ENCODE results near the gene PTPN6.

The PTPN6 gene

DNA sequence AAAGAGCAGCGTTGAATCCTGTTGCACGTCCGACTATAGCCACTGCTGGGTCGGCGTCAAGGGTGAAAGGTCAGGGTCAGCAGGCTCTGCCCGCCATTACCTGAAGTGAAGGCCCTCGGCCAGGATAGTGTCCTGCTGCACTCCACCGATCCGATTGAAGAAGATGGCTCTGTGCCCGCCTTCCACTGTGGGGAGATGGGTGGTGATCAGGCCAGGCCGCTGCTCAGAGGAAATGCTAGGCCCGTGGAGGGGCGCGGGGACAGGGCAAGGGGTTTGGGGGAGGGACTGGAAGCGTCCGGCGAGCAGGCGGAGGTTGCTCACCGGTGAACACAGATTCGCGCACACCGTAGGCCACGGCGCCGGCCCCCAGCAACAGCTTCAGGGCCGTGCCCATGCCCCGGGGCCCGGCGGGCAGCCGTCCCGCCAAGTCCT is 19.0 kb downstream of the PTPN6 start:
- no peak for DNase-seq (ENCODE audit: low read depth)

DNA sequence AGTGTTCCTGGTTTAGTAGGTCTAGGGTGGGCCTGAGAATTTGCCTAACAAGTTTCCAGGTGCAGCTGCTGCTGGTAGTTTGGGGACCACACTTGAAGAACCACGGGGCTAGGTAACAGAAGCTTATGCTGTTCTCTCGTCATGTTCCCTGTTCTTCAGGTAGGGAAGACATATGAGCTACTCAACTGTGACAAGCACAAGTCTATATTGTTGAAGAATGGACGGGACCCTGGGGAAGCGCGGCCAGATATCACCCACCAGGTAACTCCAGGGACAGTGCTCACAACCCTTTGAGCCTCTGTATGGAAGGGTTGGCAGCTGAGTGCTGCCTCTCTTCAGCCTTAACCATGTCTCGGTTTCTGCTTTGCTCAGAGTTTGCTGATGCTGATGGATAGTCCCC is 23.0 kb downstream of the PTPN6 start:
- no peak for DNase-seq (ENCODE audit: low read depth)

DNA sequence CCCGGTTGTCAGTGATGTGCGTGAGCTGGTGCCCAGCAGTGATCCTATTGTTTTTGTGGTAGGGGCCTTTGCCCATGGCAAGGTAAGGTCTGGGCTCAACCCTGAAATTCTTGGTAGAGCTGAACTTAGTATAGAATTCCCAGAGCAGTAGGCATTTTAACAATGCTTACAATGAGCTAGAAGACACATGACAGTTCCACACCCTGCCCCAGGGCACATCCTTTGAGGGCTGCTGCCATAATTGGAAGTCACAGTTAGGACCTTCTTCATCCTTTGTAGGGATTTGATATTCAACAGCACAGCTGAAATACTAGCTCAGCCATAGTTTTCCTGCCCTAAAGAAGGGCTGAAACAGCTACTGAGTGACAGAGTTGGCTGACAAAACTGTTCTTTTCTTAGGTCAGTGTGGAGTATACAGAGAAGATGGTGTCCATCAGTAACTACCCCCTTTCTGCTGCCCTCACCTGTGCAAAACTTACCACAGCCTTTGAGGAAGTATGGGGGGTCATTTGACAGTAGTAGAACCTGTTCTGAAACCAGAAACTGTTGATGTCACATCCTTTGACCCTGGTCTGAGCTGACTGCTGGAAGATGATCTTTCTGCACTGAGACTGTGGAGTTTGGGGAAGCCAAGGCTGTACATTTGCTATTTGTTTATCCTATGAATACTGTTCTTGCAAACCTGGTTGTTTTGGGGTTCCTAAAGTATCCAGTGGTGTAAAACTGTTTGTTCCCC is 24.3 kb downstream of the PTPN6 start:
- DNase-seq (ENCODE audit: low read depth), result no peak

DNA sequence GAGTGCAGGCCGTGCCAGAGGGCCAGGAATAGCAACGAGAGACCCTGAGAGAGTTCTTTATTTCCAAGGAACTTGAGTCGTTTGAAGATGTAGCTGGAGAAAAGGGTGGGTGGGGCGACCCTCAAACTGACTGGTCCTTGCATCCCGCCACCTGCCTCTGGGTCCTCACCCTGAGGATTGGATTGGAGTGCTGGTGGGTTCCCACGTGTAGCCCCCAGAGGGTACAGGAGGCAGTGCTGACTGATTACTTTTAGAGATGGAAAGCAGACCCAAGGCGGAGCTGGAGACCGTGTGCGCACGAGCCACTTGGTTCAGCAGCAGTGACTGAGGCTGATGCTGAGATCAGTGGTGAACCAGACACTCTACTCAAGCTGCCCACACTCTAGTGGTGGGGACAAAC is 26.5 kb downstream of the PTPN6 start:
- DNase-seq (ENCODE audit: low read depth), result no peak

DNA sequence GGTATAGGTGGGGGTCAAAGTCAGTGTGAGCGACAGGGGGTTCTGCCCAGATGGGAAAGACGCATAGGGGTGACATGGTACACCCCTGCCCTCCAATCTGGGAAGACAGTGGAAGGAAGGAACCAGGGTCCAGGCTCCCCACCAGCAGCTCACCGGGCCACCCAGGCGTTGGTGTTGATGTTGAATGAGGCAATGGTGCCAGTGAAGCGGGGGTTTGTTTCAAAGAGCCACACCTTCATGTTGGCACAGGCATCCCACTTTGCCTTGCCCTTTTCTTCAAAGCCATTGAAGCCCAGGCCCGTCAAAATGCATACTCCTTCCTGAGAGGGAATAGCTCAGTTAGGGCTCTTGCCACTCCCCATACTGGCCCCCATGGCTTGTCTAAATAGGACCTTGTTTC is 27.0 kb downstream of the PTPN6 start:
- DNase-seq (ENCODE audit: low read depth), result no peak

DNA sequence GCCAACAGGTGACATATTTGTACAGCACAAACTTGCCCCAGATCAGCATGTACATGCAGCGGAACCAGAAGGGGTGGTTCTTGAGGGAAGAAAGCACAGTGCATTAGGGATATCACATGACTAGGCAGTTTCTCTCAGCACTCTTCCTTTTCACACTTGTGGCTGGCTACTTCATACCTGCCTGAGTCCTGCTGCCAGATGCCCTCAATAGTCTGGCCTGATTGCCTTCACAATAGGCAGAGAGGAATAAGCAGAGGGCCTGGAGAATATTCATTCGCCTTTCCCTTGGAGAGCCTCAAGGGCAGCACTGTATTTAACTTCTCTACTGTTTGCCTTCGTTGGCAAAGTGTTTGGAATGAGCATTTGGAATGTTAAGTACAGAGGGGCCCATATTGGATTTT is 27.5 kb downstream of the PTPN6 start:
- DNase-seq (ENCODE audit: low read depth), result no peak

DNA sequence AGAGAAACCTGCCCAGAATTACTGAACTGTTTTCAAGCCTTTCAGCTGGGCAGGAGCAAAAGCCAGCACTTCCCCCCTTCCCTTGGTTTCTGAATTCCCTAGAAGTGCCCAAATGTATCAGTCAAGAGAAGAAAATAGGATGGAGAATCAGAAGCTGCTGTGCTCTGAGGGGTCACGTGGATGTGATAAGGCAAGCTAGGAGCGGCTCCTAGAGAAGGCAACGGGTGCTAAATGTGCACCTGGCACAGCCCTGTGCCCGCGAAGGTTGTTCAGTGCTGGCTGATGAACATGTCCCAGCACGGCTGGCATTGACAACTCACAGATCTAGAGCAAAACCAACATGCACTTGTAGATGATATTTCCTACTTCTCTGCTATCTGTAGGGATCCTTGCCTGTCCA is 27.9 kb downstream of the PTPN6 start:
- DNase-seq (ENCODE audit: low read depth), result no peak

DNA sequence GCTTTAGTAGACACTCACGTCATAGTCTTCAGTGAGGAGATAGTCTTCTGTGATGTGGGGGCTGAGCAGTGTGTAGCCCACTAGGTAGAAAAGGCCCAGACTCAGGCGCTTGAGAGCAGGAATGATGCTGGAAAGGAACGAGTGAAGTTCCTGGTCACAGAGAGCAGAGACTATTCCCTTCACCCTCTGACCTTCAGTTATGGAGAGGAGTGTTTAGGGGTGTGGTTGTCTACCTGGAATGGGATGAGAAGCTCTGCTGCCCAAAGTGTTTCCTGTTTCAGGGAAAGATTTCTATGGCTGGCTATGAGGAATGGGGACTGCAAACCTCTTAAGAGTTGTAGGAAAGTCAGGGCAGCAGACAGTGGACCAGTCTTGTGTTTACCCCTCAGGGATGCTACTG is 28.3 kb downstream of the PTPN6 start:
- DNase-seq (ENCODE audit: low read depth), result no peak

DNA sequence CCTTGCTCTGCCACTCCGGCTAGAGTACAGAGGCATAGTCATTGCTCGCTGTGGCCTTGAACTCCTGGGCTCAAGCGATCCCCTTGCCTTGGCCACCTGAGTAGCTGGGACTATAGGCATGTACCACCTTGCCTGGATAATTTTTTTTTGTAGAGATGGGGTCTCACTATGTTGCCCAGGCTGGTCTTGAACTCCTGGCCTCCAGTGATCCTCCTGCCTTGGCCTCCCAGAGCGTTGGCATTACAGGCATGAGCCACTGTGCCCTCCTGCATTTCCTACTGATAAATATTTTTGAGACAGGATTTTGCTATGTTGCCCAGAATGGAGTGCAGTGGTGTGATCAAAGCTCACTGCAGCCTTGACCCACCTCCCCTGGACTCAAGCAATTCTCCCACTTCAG is 28.9 kb downstream of the PTPN6 start:
- DNase-seq (ENCODE audit: low read depth), result no peak

DNA sequence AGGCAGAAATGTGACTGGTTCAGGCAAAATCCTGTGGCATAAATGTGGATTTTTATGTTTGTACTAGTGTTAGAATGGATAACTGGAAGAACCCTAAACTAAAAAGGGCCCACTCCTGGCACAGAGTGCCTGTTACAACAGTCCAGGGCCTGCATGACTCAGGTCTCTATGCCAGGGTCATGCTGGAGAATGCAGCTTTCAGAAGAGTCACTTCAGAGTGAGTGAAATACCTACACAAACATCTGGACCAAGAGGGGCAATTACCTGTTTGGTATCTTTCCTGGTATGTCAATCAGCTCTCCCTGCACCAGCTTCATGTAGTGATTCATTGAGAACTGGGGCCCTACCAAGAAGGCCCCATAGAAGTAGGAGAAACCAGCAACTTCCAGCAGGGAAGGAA is 29.6 kb downstream of the PTPN6 start:
- DNase-seq (ENCODE audit: low read depth), result no peak

DNA sequence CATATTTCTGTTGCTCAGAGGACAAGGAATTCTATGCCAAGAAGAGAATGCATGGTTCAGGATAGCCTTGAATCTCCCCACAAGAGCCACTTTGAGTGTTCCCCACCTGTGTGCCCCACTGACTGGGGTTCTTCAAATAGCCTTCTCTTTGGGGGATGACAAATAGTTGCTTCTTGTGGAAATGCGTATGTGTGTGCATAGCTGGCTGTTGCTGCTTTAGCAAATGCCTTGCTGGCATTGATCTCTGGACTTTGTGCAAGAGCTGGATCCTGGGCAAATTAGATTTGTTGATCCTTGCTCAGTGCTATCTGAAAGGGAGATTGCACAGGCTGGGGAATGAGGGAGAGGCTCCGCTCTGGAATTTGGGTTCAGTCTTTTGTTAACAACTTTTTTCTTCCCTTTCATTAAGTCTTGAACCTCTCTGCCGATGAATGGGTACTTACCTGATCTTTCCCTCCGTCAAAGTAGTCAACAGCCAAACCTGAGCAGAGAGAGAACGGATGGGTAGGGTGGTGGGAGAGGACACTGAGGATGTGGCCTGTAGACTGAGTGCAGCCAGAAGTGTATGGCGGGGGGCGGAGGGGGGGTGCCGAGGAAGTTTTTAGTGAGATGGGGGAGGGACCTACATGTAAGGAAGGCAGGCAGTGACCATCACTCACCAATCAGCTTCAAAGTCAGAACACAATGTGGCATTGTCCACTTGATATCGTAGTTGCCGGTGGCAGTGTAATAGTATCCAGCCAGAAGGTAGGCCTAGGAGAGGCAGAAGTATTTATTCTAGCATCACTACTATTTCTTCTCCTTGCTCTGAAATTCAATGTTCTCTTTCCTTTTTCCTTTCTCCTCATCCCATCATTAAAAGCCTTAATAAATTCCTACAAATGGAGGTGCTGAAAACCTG is 30.2 kb downstream of the PTPN6 start:
- DNase-seq (ENCODE audit: low read depth), result no peak

DNA sequence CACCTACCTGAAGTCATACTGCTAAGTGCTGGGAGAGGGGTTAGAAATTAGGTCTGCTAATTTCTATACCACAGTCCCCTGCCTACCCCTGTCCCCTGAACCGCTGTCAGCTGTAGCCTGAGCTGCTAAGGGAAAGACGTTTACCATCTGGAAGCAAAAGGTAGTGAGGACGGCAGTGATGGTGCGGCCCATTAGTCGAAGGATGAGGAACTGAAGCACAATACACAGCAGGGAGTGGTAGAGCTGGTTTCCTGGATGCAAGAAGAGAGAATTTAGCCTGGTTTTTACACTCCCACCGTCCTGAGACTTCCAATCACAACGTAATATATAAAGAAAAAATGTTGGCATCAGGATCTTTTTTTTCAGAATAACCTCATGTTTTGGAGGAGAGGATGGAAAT is 31.4 kb downstream of the PTPN6 start:
- no peak for DNase-seq (ENCODE audit: low read depth)

DNA sequence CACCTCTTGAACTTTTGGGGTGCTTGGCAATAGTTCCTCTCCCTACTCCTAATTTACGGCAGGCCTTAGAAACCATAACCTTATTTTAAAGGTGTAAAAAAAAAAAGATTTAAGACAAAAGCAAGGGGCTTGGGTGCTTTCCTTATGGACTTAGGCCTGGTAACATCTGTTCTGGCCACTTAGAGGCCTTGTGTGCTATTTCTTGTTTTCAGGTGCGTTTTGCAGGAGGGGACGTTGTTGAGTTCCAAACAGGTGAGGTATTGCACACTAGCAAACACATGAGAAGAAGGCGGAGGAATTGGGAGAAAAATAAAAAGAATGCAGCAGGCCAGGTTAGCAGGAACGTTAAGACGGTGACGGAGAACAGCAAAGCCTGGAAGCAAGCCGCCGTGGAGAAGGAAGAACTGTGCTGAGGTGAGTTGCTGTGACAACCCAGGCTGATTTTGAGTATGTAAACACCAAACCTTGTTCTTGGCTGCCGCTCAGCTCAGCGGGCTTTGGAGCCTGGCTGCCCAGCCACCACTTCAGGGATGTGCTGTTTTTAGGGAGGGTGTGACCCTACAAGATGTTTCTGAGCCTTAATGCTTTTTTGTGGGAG is 36.9 kb downstream of the PTPN6 start:
- DNase-seq (ENCODE audit: low read depth), result no peak

DNA sequence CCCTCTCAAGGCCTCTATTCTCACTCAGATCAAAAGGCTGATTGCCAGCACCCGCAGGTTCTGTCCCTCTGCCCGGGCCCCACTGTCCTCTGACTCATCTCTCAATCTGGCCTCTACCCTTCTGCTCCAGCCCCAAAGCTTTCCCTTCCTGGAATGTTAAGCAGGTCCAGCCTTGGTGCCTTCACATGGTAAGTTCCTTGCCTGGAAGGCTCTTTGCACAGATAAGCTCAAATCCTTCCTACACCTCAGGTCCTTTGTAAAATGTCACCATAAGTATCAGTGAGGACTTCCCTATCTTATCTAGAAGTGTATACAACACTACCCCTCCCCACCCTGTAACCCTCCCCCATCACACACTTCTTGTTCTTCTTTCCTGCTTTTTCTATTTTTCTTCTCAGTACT is 44.9 kb downstream of the PTPN6 start:
- peak; percentile 15 for DNase-seq (ENCODE audit: low read depth)

DNA sequence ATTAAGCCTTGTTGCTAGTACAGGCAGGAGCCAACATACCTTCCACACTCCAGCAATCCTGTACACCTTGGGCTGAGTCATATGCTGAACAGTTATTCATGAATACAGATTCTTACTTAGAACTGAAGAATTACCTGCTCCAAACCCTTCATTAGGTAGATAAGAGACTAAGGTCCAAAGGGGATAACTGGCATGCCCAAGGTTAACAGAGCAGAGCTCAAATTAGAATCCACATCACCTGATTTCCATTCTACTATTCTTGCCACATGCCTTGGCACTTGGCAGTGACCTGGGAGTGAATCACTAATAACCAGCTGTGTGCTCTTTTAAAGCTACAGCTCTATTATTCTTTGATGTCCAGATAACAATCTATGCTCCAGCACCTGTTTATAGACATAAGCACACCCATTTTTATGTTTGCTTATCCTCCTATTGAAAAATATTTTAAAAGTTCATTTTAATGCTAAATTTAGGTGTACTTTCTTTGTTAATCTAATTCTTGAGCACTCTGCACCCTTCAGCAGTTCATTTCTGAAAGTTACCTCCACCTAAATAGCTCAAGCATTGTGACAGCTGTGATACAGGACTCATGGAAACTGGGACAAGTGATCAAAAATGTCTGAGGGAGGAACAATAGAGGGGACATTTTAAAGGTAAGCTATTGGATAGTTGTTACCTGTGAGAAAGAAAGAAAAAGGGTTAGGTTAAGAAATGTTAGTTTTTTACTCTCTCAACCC is 47.7 kb downstream of the PTPN6 start:
- no peak for DNase-seq (ENCODE audit: low read depth)

DNA sequence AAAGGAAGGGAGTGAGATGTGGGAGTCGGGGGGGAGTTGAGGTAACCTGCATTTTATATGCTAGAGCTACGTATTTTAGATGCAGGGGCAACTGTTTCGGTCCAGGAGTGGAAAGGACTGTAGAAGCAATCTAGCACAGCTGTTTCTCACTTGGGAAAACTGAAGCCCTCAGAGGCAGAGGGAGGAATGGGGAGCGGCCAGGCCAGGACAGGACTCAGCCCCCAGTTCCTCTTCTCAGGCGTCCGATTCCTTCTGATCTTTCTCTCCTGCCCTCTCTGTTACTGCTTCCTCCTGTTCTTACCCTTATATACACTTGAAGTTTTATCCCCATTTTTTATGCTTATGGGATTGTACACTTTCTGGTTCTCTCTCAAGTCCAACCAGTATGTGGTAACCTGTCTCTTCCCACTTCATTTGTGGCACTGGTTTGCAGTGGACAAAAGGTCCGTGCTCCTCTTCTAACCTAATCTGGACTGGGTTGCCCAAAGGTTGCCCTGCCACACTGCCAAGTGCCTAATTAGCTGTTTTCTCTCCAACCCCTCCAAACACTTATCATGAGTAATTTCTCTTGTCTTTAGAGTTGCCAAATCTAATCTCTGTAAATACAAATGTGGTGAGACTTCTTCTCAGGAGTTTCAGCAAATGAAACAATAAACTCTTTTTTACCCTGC is 50.9 kb downstream of the PTPN6 start:
- no peak for DNase-seq (ENCODE audit: low read depth)

DNA sequence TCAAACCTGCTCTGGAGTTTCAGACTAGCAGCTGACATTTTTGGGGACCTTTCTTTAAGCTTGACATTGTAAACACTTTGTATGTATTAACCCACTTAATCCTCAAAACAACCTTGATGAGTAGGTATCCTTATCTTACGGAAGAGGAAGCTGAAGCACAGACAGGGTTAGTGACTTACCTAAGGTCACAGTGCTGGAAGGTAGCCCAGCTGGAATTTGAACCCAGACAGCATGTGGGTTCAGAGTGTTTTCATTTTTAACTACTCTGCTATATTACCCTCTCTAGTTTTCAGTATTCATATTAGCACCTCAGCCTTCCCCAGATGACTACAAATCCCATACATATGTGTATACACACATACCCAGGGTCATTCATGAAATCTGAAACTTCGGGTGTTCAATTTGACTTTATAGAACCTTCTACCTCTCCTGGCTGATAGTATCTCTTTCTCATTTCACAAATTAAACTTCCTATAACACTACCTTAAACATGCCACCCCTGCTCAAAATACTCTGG is 53.2 kb downstream of the PTPN6 start:
- no peak for DNase-seq (ENCODE audit: low read depth)

DNA sequence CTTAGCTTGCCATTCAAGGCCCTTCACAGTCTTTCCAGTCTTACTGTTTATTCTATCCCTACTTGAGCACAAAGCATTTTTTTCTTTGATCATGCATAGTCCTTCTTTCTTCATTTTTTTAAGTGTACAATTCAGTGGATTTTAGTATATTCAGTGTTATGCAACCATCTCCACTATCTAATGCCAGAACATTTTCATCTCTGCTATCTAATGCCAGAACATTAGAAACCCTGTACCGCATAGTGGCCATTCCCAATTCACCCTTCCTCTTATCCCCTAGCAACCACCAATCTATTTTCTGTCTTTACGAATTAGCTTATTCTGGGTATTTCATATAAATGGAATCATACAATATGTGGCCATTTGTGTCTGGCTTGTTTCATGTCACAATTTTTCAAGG is 53.7 kb downstream of the PTPN6 start:
- DNase-seq (ENCODE audit: low read depth), result no peak

DNA sequence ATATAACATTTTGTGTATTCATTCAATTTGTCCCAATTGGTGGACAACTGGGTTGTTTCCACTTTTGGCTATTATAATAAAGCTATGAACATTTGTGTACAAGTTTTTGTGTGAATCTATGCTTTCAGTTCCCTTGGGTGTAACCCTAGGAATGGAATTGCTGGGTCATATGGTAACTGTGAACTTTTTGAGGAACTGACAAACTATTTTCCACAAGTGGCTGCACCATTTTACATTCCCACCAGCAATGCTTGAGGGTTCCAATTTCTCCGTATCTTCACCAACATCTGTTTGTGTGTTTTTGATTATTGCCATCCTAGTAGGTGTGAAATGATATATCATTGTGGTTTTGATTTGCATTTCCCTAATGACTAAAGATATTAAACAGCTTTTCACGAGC is 54.2 kb downstream of the PTPN6 start:
- DNase-seq (ENCODE audit: low read depth), result no peak

DNA sequence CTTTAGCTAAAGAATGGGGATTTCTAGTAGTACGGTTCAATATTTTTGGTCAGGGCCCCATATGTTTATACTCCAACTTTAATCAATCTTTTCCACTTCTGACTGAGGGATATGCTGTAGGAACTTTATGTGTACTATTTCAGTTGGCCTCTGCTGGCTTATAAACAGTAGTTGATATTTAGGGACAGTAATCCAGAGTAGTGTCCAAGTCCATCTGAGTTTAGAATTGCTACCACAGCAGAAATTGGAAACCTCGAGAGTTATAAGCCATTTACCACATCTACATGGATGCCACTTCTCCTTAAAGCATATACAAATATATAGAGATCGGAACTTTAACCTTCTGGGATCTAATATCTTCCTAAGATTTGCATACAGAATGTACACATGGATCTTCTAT is 55.5 kb downstream of the PTPN6 start:
- no peak for DNase-seq (ENCODE audit: low read depth)

DNA sequence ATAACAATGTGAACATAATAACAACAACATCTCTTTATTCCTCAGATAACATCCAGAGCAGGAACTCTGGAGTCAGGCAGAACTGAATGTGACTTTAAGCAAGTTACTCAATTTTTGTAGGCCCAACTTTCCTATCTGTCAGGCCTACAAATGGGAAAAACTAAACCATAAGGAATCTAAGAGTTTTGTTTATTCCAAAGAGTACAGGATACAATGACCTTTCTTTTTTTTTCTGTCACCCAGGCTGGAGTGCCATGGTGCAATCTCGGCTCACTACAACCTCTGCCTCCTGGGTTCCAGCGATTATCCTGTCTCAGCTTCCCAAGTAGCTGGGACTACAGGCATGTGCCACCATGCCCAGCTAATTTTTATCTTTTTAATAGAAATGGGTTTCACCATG is 57.7 kb downstream of the PTPN6 start:
- no peak for DNase-seq (ENCODE audit: low read depth)

DNA sequence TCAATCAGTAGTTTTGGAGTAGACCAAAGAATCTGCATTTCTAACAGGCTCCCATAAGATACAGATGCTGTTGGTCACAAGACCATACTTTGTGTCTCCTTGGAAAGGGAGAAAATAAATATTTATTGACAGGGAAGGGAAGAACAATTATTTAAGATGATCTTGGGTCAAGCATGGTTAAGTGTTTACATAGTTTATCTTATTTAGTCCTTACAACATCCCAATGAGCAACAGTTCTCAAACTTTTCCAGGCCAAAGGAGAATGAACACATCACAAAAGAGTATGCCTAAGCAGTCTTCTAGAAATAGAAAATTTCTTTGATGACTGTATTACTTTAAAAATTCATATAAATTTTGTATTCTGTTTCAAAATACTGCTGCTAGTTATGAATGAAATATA is 58.4 kb downstream of the PTPN6 start:
- DNase-seq (ENCODE audit: low read depth), result no peak
